ENCODE data around the gene CYFIP1. TPM values are rescaled to one million over a fixed set of nuclear protein-coding genes. Genes with fewer than 3 reads are reported as not detected.

CYFIP1 gene
- total and polyA plus RNA-seq, 10 of the 15 experiments (the other 5 are each of a cell fraction or from before 2014, with no cell fraction given) = 3.5 to 46.2 (median 28.3) TPM

DNA sequence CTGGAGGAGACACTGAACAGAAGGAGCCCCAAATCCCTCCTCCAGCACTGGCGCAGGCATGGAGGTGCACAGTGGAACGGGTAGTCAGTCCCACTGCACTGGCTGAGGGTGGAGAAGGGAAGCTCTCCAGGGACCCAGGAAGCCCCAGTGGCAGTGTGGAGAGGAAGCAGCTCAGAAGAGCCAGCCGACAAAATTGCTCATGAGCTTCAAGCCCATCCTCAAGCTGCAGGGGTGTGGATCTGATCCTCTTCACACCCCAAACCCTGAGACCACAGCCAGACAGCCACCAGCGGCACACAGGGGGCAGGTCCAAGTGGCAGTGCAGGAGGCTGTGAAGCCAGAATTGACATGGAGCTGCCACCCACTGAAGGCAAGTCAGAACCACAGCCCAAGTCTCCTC is 32.1 kb downstream of the CYFIP1 start:
- SMC1A ChIA-PET (ENCODE audit: uncharacterized antibody, unreplicated experiment) = interaction anchor here (1.2 kb wide), 1 partner anchor 9 kb away, joined by 3 read pairs; no protein-coding TSS in a partner anchor
- TF ChIP-seq, protein P1, sequence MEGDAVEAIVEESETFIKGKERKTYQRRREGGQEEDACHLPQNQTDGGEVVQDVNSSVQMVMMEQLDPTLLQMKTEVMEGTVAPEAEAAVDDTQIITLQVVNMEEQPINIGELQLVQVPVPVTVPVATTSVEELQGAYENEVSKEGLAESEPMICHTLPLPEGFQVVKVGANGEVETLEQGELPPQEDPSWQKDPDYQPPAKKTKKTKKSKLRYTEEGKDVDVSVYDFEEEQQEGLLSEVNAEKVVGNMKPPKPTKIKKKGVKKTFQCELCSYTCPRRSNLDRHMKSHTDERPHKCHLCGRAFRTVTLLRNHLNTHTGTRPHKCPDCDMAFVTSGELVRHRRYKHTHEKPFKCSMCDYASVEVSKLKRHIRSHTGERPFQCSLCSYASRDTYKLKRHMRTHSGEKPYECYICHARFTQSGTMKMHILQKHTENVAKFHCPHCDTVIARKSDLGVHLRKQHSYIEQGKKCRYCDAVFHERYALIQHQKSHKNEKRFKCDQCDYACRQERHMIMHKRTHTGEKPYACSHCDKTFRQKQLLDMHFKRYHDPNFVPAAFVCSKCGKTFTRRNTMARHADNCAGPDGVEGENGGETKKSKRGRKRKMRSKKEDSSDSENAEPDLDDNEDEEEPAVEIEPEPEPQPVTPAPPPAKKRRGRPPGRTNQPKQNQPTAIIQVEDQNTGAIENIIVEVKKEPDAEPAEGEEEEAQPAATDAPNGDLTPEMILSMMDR (IDR thresholded peaks at IDR 0.05 in 2 of 3, conservative IDR thresholded peaks at IDR 0.05 in 1 of 3; ENCODE audit: control insufficient read depth in 2 of 3, extremely low read depth in 1 of 3, insufficient read depth in 1 of 3, low read depth in 3 of 3, low read length in 3 of 3) = no peak
- TF ChIP-seq TBL1XR1 (IDR thresholded peaks at IDR 0.05; ENCODE audit: low read depth, low read length) = no peak
- no peak for TF ChIP-seq SP1 (IDR thresholded peaks at IDR 0.05; ENCODE audit: low read depth, low read length)
- no peak for TF ChIP-seq ESRRA (IDR thresholded peaks at IDR 0.05; ENCODE audit: low read length)
- no peak for TF ChIP-seq MTA2 (IDR thresholded peaks at IDR 0.05; ENCODE audit: low read depth)
- TF ChIP-seq CEBPB (IDR thresholded peaks at IDR 0.05; ENCODE audit: borderline replicate concordance in 1 of 2, low read depth in 2 of 2, low read length in 2 of 2) = no peak
- no peak for TF ChIP-seq SUPT20H (IDR thresholded peaks at IDR 0.05; ENCODE audit: borderline replicate concordance, control insufficient read depth, low read depth, low read length)
- TF ChIP-seq MYB (IDR thresholded peaks at IDR 0.05; ENCODE audit: borderline replicate concordance, low read depth, low read length) = no peak
- TF ChIP-seq KDM1A (IDR thresholded peaks at IDR 0.05; ENCODE audit: borderline replicate concordance) = no peak
- TF ChIP-seq NRF1 (conservative IDR thresholded peaks at IDR 0.05; ENCODE audit: low read depth, low read length) = no peak
- H3K79me2 ChIP-seq (ENCODE audit: control insufficient read depth, insufficient read depth, low read length) = peaks cover 3% of the 10 kb centered on the region; the same call in 1 of the 2 replicates
- ATAC-seq = peak; percentile 42
- H3K9ac ChIP-seq (ENCODE audit: control insufficient read depth, insufficient read depth, low read length) = no peak overlapping the region
- H2AFZ ChIP-seq (ENCODE audit: control insufficient read depth, low read depth, low read length) = no peak overlapping the region
- in situ Hi-C loops (cut with MboI) = loop anchor here (10.0 kb wide), 1 partner anchor 53 kb away; no protein-coding TSS in a partner anchor
- RAD21 ChIA-PET (ENCODE audit: unreplicated experiment) = interaction anchor here (1.5 kb wide), 1 partner anchor 91 kb away, joined by 3 read pairs; the partner anchor contains the start of gene TUBGCP5
- no peak for DNase-seq (ENCODE audit: low read depth, low spot score)
- peaks cover 5% of the 10 kb centered on the region; the same call in 1 of the 2 replicates for H3K4me1 ChIP-seq (ENCODE audit: control insufficient read depth, insufficient read depth, low read length)
- H3K4me2 ChIP-seq (ENCODE audit: control insufficient read depth, insufficient read depth) = no peak overlapping the region
- WGBS (ENCODE audit: insufficient coverage, insufficient replicate concordance, low lambda C conversion rate, missing lambda C conversion rate) = 34% methylated on average over 4 of the region's 4 CpGs
- intact Hi-C loops (cut with micrococcal nuclease; ENCODE audit: unreplicated experiment) = no loop called here
- H4K20me1 ChIP-seq (ENCODE audit: control insufficient read depth, insufficient read depth) = no peaks in the 10 kb centered on the region
- no peak overlapping the region for H3K27ac ChIP-seq (ENCODE audit: control insufficient read depth, insufficient read depth)
- peaks cover 3 to 8% of the 10 kb centered on the region in 2 experiments for H3K36me3 ChIP-seq (ENCODE audit: control insufficient read depth in 2 of 2, insufficient read depth in 2 of 2, low read length in 1 of 2)
- FAIRE-seq = no peak
- no peak overlapping the region for H3K4me3 ChIP-seq
- CTCF ChIA-PET = no interaction called here
- H3K9me3 ChIP-seq (replicated peaks; ENCODE audit: control insufficient read depth, insufficient read depth, low read length) = no peaks in the 10 kb centered on the region
- POLR2A ChIA-PET = no interaction called here
- no TSS peak for BruUV-seq (replicated peaks)
- H3K27me3 ChIP-seq (replicated peaks in 1 of 2; ENCODE audit: control insufficient read depth in 2 of 2, insufficient read depth in 2 of 2, low read length in 1 of 2) = no peaks in the 10 kb centered on the region

Data from GM12878 (cell line).